GM21825 (cell line): Measurements from ENCODE around the gene IL18R1.
"Not testable (repeated sequence)": the region's sequence is repeated elsewhere in the genome, so short reads cannot be mapped to it uniquely, and the experiment has no call there.

ENCODE experiments used
- ATAC-seq: cut with Tn5 transposase; IDR thresholded peaks from one replicate; pipeline ENCODE4 v1.9.1; 2021; ENCODE audit warnings: mild to moderate bottlenecking, moderate library complexity; ENCODE audit not compliant: unreplicated experiment

The IL18R1 gene, protein sequence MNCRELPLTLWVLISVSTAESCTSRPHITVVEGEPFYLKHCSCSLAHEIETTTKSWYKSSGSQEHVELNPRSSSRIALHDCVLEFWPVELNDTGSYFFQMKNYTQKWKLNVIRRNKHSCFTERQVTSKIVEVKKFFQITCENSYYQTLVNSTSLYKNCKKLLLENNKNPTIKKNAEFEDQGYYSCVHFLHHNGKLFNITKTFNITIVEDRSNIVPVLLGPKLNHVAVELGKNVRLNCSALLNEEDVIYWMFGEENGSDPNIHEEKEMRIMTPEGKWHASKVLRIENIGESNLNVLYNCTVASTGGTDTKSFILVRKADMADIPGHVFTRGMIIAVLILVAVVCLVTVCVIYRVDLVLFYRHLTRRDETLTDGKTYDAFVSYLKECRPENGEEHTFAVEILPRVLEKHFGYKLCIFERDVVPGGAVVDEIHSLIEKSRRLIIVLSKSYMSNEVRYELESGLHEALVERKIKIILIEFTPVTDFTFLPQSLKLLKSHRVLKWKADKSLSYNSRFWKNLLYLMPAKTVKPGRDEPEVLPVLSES

DNA sequence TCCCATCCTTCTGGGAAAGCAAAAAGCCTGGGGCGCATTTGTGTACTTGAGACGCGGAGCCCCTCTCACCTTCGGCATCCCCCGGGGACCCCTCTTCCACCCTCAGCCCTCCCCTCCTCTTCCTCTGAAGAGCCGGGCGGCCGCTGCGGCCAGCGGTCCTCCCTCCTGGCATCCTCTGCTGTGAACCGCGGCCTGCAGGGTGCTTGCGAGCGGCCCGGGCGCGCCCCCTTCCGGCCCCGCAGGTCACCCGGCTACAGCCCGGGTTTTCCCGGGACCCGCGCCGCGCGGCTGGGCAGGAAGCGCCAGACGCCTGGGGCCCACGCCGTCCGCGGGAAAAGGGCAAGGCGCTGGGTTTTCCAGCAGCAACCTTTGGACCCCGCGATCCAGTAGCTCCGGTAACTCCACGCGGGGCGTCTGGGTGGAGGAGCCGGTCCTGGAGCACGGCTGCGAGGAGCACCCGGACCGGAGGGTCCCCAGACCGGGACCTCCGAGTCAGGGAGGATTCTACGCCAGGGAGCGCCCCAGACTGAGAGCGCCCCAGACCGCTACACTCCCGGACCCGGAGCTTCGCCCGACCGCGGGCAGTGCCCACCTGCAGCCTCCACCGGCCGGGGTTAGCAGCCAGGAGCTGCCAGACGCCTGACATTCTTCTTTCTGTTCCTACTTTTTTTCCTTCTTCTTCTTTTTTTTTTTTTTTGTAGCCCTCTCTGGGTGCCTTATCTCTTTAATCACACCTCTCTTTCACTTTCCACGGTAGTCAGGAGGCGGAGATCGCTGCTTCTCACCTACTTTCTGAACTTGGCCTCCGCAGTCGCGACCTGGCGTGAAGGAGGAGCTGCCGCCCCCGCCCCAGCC is at the start of gene IL18R1:
Gene IL18R1 (plus strand): TSS at position 271 of the 855 bp plus-strand sequence. CDS start 6,865 bp downstream, outside the sequence.
- peak; percentile 95 for ATAC-seq

DNA sequence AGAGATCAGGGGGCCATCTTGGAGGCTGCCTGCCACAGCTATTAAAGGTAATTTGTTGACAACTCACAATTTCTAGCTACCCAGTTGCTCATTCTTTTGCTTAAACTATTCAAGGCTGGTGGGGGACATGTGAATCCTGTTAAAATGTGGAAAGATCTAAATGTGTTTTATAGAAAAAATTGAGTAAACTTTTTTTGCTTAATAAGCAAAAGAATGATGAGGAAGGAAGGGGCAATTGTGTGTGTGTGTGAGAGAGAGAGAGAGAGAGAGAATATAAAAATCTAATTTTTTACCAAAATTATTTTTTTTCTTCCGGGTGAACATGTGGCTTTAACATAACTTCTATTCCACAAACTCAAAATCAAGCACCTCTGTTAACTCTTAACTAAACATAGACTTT is 49.5 kb upstream of the IL18R1 start:
- no peak for ATAC-seq

DNA sequence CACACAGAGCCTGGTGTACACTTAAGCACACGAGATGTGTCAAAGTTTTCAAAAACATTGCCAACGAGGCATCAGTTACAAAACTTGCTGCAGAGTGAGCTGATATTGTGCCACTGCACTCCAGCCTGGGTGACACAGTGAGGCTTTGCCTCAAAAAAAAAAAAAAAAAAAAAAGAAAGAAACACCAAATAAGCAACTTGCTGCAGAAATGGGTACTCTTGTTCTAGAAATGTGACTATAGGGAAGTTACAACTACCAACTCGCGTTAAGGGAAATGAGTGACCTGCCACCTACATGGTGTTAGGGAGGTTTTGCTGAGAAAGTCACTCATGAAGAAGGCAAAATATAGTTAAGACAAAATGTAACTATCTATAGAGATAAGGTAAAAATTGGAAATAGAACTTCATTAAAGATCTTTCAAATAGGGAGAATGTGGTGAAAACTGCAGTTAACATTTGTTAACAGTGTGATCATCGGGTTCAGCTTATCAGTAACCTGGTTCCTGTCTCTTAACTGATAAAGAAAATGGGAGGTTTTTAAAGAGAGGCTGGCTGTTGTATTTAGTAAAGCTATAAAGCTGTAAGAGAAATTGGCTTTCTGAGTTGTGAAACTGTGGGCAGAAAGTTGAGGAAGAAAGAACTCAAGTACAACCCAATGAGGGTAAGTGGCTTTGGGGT is 44.5 kb upstream of the IL18R1 start, which contains the start of gene IL1RL1:
Gene IL1RL1 (plus strand): TSS at position 600 of the 677 bp plus-strand sequence. CDS start 26,702 bp downstream, outside the sequence.
- ATAC-seq: no peak

- no peak for ATAC-seq
Measured at GRCh38 chr2:102313025-102313424, 42.6 kb upstream of the IL18R1 start.

- no peak for ATAC-seq
Measured at GRCh38 chr2:102313471-102313870, 42.1 kb upstream of the IL18R1 start.

GRCh38 chr2:102313950-102314349 is 41.6 kb upstream of the IL18R1 start:
- ATAC-seq: no peak

GRCh38 chr2:102315921-102316320 is 39.7 kb upstream of the IL18R1 start:
- no peak for ATAC-seq

- ATAC-seq: no peak
Measured at GRCh38 chr2:102317715-102318114, 37.9 kb upstream of the IL18R1 start.

GRCh38 chr2:102318437-102318836 is 37.2 kb upstream of the IL18R1 start:
- ATAC-seq: no peak

- no peak for ATAC-seq
Measured at GRCh38 chr2:102321941-102322719, 33.5 kb upstream of the IL18R1 start.

DNA sequence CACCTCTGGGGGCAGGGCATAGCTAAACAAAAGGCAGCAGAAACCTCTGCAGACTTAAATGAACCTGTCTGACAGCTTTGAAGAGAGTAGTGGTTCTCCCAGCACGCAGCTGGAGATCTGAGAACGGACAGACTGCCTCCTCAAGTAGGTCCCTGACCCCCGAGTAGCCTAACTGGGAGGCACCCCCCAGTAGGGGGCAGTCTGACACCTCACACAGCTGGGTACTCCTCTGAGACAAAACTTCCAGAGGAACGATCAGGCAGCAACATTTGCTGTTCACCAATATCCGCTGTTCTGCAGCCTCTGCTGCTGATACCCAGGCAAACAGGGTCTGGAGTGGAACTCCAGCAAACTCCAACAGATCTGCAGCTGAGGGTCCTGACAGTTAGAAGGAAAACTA is 30.7 kb upstream of the IL18R1 start:
- ATAC-seq: not testable (repeated sequence)

DNA sequence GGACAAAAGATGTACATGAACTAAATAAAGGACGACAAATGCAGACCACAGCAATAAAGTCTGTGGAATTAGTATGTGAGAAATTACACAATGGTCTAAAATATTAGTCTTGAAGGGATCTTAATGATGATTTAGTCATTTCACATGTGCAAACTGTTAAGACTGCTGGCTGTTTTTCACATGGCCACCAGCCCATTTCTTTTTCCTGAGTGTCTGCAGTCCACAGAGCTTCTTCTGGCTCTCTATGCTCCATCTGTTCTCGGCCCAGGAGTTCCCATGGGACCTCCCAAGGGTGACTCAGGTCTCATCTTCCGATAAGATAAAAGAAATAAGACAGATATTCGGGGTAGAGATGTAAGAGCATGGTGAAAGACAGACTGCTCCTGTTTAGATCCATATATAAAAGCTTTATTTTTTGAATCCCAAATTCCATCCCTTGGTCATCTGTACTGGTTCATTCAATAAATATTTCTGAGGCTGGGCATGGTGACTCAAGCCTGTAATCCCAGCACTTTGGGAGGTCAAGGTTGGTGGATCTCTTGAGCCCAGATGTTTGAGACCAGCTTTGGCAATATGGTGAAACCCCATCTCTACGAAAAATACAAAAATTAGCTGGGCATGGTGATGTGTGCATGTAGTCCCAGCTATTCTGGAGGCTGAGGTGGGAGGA is 24.1 kb upstream of the IL18R1 start:
- no peak for ATAC-seq

DNA sequence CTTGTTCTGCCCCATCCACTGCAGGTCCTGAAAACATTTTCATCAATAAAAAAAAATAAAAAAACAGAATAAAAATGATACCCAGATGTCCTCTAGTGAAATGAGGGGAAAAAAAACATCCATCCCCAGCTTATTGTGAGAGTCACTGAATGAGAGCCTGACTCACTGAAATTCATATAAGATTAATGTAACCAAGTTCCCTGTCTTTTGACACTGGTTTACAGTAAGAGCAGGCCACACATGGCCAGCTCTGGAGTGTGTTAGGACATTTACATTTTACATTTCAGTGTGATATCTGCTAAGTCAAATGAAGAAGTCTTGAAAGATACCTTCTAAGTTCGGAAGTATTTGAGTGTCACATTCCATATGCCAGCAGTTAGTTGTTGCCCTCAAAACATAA is 21.1 kb upstream of the IL18R1 start:
- ATAC-seq: no peak

- ATAC-seq: no peak
Measured at GRCh38 chr2:102335871-102336366, 19.7 kb upstream of the IL18R1 start.

DNA sequence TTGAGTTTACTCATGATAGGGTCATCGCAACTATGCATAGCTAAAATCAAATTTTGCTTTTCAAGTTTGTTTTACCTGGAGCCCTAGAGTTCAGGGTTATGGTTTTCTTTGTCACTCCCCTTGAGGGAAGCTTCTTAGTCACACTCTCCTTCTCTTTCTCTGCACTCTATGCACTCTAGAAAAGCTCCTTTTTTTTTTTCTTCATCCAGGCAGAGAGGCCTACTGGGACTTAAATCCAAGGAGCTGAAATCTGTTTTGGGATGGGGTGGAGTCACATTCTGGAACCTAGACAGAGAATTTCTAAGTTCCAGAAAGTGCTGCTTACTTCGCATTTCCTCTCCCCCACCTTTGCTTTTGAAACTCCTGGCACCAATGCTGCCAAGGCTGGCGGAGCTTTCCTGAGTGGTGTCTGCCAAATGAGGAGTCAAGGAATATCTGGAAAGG is 19.1 kb upstream of the IL18R1 start:
- ATAC-seq: no peak

DNA sequence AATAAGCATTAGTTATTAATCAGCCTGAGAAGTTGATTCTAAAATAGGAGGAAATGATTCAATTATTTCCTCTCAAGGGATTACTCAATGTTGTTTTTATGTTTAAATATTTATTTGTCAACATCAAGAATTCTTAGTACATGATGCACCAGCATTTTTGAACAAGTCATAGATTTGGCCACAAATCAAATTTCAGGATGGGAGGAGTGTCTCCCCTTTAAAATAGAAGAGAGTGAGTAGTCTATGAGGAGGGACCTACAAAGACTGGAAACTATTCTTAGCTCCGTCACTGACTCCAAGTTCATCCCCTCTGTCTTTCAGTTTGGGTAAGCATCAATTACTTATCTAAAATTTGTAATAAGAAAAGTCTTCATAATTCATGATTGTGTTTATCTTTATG is 18.6 kb upstream of the IL18R1 start:
- no peak for ATAC-seq

DNA sequence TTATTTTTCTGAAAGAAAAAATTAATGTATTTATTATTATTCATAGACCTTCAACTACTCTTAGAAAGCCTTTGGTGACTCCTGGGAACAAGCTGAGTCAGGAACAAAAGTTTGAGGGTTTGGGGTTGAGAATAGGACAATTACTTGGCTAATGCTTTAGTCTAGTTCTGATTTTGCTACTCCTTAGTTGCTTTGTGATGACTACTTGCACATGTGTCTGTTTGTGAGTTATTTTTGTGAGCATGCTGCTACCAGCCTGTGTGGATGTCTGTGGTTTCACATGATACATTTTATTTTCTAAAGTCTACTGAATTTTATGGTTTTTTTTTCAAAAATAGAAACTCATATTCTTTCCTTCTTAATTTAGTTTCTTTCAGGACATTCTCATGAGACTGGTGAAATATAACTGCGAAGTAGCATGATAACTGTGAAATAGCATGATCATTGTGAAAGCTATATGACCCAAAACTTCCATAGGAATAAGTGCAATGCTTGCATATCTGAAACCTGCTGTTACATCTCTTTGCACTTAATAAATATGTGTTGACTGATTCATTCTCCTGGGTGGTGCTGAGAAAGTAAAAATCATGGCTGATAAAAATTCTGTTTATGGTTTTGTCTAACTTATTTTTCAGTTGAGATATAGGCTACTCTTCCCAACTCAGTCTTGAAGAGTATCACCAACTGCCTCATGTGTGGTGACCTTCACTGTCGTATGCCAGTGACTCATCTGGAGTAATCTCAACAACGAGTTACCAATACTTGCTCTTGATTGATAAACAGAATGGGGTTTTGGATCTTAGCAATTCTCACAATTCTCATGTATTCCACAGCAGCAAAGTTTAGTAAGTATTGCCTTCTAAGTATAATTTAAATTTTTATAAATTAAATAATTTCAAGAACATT is 17.9 kb upstream of the IL18R1 start:
- ATAC-seq: no peak

GRCh38 chr2:102340778-102341177 is 14.8 kb upstream of the IL18R1 start:
- ATAC-seq: no peak
